ENCODE measurements around the gene BAIAP2.

GRCh38 chr17:80986816-80987475, 48.0 kb upstream of the BAIAP2 start:
- TF ChIP-seq CTCF (IDR thresholded peaks at IDR 0.05) (no peak), ZFX (IDR thresholded peaks at IDR 0.05; ENCODE audit: borderline replicate concordance) (no peak)
